HFF-Myc (cell line): ENCODE data around the gene DAPK2.
A peak's percentile ranks its signal among the peaks of the same experiment; 100 is the strongest.

Source experiments
- DNase-seq: peaks from one replicate; pipeline ENCODE4 v3.0.0-alpha.2; 2011; ENCODE audit warnings: low read depth; ENCODE audit errors: extremely low read depth
- H3K4me3 ChIP-seq: replicated peaks from 2 replicates; pipeline ENCODE4 v1.5.1; 2011; ENCODE audit warnings: low read depth, mild to moderate bottlenecking, control low read depth, low read length
- TF ChIP-seq, protein P1 (sequence below): IDR thresholded peaks from 2 replicates; pipeline ENCODE4 v1.5.1; 2012; ENCODE audit warnings: mild to moderate bottlenecking, low read depth, low read length, control low read depth; ENCODE audit errors: missing control alignments

Gene DAPK2

DNA sequence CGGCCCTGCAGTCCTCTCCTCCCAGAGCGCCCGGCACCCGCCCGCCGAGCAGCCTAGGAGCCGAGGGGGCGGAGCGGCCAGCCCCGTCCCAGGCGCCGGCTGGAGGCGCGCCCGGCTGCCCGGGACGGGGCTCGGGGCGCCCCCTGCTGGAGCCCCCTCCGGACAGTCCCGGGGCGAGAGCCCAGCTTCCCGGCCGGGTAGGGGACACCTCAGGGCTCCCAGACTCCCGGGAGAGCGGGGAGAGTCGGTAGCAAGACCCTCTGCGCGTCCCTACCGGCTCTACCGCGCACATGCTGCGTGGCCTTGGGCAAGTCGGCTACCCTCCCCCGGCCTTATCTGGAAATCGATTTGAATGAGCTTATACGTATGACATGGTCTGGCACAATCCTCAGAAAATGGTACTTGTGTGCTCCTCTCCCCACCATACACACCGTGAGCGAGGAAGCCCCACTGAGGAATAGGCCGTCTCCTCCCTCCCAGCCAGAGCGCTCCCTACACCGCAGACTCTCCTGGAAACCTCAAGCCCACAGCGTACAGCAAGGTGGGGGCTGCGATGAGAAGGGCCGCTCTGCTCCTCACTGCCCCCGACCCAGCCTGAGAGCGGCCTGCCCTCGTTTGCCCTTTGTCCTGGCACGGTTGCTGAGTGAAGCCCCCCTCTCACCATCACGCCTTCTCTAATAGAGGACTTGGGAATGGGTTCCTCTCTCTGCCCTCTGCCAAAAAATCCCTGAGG lies at the start of gene DAPK2:
Gene DAPK2 (minus strand): TSS at position 65 of the 733 bp plus-strand sequence. CDS start 6,224 bp downstream, outside the sequence.
- no peak for DNase-seq
- peak within 1 kb of the TSS; percentile 45 for H3K4me3 ChIP-seq
- TF ChIP-seq, protein P1, sequence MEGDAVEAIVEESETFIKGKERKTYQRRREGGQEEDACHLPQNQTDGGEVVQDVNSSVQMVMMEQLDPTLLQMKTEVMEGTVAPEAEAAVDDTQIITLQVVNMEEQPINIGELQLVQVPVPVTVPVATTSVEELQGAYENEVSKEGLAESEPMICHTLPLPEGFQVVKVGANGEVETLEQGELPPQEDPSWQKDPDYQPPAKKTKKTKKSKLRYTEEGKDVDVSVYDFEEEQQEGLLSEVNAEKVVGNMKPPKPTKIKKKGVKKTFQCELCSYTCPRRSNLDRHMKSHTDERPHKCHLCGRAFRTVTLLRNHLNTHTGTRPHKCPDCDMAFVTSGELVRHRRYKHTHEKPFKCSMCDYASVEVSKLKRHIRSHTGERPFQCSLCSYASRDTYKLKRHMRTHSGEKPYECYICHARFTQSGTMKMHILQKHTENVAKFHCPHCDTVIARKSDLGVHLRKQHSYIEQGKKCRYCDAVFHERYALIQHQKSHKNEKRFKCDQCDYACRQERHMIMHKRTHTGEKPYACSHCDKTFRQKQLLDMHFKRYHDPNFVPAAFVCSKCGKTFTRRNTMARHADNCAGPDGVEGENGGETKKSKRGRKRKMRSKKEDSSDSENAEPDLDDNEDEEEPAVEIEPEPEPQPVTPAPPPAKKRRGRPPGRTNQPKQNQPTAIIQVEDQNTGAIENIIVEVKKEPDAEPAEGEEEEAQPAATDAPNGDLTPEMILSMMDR = peak; percentile 59

DNA sequence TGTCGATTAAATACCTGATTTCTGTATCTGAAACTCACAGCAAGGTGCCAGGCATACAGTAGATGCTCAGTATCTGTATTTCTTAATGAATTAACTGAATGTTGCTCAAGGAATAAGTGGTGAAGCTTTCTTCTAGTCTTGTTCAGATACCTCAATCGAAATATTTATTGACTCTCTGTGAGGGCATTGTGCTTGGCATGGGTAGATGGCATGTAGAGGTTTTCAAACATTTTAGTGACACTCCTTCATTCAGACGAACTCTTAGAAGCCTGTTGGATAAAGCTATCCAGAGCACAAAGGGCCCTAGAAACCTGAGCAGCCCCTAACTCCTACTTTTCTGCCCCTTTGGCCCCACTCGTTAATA lies 49.1 kb upstream of the DAPK2 start:
- TF ChIP-seq, protein P1 = no peak
- DNase-seq = no peak
- peak overlapping the region; percentile 95 for H3K4me3 ChIP-seq

DNA sequence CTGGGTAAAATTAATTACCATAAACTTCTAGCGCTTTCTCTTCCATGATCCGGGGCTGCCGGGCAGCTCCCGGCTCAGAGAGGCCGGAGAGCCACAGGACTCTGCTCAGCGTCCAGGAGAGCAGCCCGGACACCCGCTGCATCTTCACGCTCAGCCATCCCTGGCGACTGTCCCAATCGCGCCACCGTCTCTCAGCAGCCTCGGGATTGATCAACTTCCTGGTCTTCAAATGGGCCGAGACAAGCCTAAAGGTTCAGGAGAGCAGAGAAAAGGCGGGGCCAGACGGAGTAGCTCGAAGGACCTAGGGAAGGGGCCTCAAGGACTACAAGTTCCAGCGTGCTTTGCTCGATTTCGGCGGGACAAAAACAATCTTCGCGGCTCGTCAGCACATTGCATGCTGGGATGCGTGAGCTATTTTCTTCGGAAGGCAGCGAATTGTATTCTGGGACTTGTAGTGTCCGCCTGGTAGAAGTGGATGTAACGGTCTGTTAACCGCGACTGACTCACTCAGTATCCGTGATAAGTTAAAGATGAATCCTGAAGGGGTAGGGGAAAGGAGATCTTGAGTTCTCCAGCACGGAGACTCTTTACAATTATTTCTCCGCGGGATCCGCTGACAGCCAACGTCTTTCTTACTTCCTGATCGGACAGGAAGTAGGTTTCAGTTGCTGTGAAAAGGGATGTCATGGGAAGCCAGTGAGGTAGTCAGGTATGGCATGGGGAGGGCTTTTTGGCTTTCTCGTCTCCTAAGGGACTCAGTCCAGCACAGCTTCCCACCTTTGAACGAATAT lies 47.5 kb upstream of the DAPK2 start, which contains the start of gene CIAO2A:
Gene CIAO2A (minus strand): TSS at position 212 of the 791 bp plus-strand sequence. CDS start 70 bp downstream, at position 142.
- peak; percentile 99 for DNase-seq
- peak within 1 kb of the TSS; percentile 78 for H3K4me3 ChIP-seq
- TF ChIP-seq, protein P1 = no peak

- peak overlapping the region; percentile 78 for H3K4me3 ChIP-seq
- TF ChIP-seq, protein P1 = no peak
- DNase-seq = no peak
Measured at GRCh38 chr15:64092864-64093626, 46.8 kb upstream of the DAPK2 start.

DNA sequence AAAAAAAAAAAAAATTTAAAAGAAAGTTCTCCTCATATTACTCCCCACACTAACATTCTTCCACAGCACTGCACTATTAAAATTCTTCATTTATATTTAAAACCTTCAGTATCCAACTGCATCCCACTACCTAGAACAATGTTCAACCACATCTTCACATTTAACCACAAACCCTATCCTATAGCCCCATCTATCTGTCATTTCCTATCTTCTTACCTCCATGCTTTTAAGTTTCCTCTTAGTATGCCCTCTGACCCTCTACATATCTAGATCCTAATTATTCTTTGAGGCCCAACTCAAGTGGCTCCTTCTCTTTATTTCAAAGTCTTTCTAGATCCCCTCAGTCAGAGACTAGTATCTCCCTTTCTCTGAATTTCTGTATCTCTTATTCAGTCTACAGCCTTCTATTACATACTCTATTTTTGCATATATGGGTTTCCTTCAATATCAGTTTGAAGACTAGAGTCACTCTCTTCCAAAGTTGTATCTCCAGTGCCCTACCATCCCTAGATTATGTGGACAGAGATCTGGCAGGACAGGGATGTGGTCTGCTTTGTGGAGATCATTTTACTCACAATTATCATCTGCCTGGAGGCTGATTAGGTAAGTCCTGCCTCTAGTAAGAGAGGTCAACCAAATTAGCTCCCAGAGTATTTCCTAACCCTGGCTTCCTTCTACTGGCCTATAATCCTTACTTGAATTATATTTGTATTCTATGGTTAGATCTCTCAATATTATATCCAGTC lies 46.0 kb upstream of the DAPK2 start:
- no peak for DNase-seq
- TF ChIP-seq, protein P1 = no peak
- H3K4me3 ChIP-seq = peak overlapping the region; percentile 78

DNA sequence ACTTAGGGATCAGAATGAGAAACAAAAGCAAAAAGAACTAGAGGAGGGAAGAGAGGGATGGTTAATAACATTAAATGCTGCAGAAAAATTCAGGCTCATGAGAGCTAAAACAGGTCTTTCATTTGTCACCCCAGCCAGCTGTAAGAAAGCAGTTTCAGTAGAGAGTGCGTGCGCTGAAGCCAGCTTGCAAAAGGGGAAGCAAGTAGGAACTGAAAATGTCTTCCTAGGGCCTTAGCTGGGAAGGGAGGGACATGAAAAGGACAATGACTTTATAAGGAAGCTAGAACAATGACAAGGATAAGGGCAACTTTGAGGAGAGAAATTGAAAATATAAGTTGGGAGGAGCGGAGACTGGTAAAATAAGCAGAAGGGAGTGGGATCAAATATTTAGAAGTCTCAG lies 44.2 kb upstream of the DAPK2 start:
- TF ChIP-seq, protein P1 = no peak
- DNase-seq = no peak
- H3K4me3 ChIP-seq = no peak overlapping the region
